ENCODE measurements around the gene KCNJ3.

The KCNJ3 gene

DNA sequence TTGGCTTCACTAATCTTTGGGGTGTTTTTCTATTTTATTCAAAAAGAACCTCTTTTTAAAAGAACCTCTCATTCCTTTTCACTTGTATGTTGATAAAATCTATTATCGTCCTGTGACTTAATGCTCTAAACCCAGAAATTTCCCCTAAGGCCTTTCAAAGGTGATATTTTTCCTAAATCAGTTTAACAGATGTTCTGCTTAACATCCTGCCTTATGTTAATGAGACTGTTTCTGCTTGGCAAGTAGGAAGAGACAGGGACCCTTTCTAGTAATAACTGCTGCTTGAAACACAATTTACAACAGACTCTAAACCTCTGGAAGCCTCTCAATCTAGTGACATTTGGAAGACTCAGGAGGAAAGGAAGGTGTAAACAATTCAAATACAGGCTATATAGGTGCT lies 128.8 kb downstream of the KCNJ3 start:
- no peak overlapping the region for H3K4me2 ChIP-seq (ENCODE audit: low read depth, low read length)
- no peak overlapping the region for H3K9ac ChIP-seq (ENCODE audit: low read length)
- H3K9me3 ChIP-seq (replicated peaks; ENCODE audit: insufficient read depth, low read length), result no peaks in the 10 kb centered on the region
- H3K4me1 ChIP-seq (ENCODE audit: low read length), result no peaks in the 10 kb centered on the region
- no peaks in the 10 kb centered on the region for H4K20me1 ChIP-seq (ENCODE audit: insufficient read depth, low read length)
- no peak overlapping the region for H3K4me3 ChIP-seq (ENCODE audit: low read length)
- H3K27me3 ChIP-seq (replicated peaks; ENCODE audit: insufficient read depth, low read length), result no peaks in the 10 kb centered on the region
- no peak overlapping the region for H2AFZ ChIP-seq (ENCODE audit: low read length)
- H3K36me3 ChIP-seq (replicated peaks; ENCODE audit: insufficient read depth, low read length), result no peaks in the 10 kb centered on the region
- DNase-seq, result no peak
- no peak for TF ChIP-seq EZH2 (optimal IDR thresholded peaks at IDR 0.05; ENCODE audit: low read depth, low read length)
- TF ChIP-seq, protein P1, sequence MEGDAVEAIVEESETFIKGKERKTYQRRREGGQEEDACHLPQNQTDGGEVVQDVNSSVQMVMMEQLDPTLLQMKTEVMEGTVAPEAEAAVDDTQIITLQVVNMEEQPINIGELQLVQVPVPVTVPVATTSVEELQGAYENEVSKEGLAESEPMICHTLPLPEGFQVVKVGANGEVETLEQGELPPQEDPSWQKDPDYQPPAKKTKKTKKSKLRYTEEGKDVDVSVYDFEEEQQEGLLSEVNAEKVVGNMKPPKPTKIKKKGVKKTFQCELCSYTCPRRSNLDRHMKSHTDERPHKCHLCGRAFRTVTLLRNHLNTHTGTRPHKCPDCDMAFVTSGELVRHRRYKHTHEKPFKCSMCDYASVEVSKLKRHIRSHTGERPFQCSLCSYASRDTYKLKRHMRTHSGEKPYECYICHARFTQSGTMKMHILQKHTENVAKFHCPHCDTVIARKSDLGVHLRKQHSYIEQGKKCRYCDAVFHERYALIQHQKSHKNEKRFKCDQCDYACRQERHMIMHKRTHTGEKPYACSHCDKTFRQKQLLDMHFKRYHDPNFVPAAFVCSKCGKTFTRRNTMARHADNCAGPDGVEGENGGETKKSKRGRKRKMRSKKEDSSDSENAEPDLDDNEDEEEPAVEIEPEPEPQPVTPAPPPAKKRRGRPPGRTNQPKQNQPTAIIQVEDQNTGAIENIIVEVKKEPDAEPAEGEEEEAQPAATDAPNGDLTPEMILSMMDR (IDR thresholded peaks at IDR 0.05; ENCODE audit: low read length), result no peak
- no peak for TF ChIP-seq EZH2phosphoT487 (IDR thresholded peaks at IDR 0.05; ENCODE audit: low read length)
- no peaks in the 10 kb centered on the region for H3K9me2 ChIP-seq (replicated peaks; ENCODE audit: insufficient read depth, low read length)
- H3K27ac ChIP-seq (ENCODE audit: low read length), result no peak overlapping the region
- no peaks in the 10 kb centered on the region for H3F3A ChIP-seq (ENCODE audit: insufficient read depth, low read length)
- H3K79me2 ChIP-seq (ENCODE audit: low read length), result no peaks in the 10 kb centered on the region

DNA sequence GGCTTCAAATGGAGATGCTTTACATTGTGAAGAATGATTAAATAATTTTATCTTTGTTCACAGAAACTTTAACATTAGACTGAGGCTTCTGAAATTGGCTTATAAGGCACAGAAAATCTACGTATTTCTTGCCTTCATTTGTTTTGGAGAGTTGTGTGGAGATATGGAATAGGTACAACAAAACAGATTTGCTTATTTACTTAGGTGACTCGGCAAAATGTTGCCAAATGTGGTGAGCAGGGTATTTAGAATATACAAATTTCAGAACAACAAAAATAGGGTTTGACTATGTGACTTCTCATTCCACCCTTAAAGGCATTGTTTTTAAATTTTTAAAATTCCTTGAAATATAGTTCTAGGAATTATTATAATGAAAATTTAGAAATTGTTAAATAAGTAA lies 134.2 kb downstream of the KCNJ3 start:
- no peaks in the 10 kb centered on the region for H4K20me1 ChIP-seq (ENCODE audit: insufficient read depth, low read length)
- TF ChIP-seq EZH2 (optimal IDR thresholded peaks at IDR 0.05; ENCODE audit: low read depth, low read length) (no peak), EZH2phosphoT487 (IDR thresholded peaks at IDR 0.05; ENCODE audit: low read length) (no peak)
- TF ChIP-seq, protein P1 (IDR thresholded peaks at IDR 0.05; ENCODE audit: low read length), result no peak
- no peak overlapping the region for H3K9ac ChIP-seq (ENCODE audit: low read length)
- no peaks in the 10 kb centered on the region for H3K79me2 ChIP-seq (ENCODE audit: low read length)
- no peaks in the 10 kb centered on the region for H3K27me3 ChIP-seq (replicated peaks; ENCODE audit: insufficient read depth, low read length)
- H3K4me2 ChIP-seq (ENCODE audit: low read depth, low read length), result no peak overlapping the region
- no peak for DNase-seq
- no peaks in the 10 kb centered on the region for H3K9me2 ChIP-seq (replicated peaks; ENCODE audit: insufficient read depth, low read length)
- no peak overlapping the region for H3K27ac ChIP-seq (ENCODE audit: low read length)
- no peaks in the 10 kb centered on the region for H3K4me1 ChIP-seq (ENCODE audit: low read length)
- no peaks in the 10 kb centered on the region for H3K36me3 ChIP-seq (replicated peaks; ENCODE audit: insufficient read depth, low read length)
- H3F3A ChIP-seq (ENCODE audit: insufficient read depth, low read length), result no peaks in the 10 kb centered on the region
- no peak overlapping the region for H2AFZ ChIP-seq (ENCODE audit: low read length)
- H3K9me3 ChIP-seq (replicated peaks; ENCODE audit: insufficient read depth, low read length), result no peaks in the 10 kb centered on the region
- no peak overlapping the region for H3K4me3 ChIP-seq (ENCODE audit: low read length)

DNA sequence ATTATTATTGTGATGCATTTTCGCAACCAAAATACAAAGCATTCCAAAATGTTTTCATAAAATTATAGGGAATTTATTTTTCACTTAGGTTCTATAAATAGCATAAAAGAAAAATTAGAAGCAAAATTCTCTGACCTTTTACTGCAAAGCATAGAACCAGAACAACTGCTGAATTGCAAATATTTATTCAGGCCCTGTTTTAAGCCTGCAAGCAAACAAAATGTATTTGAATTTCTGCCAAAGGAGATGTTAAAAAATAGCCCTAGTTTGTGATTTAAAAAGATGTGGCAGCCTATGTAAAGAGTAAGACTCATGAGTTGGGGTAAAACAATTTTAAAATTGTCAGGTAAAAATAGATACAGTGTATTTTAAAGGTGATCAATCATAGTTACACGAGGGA lies 138.1 kb downstream of the KCNJ3 start:
- H3K9ac ChIP-seq (ENCODE audit: low read length), result no peak overlapping the region
- H2AFZ ChIP-seq (ENCODE audit: low read length), result no peak overlapping the region
- no peaks in the 10 kb centered on the region for H4K20me1 ChIP-seq (ENCODE audit: insufficient read depth, low read length)
- no peaks in the 10 kb centered on the region for H3K27me3 ChIP-seq (replicated peaks; ENCODE audit: insufficient read depth, low read length)
- TF ChIP-seq EZH2phosphoT487 (IDR thresholded peaks at IDR 0.05; ENCODE audit: low read length), result no peak
- TF ChIP-seq, protein P1 (IDR thresholded peaks at IDR 0.05; ENCODE audit: low read length), result no peak
- TF ChIP-seq EZH2 (optimal IDR thresholded peaks at IDR 0.05; ENCODE audit: low read depth, low read length), result no peak
- H3K4me3 ChIP-seq (ENCODE audit: low read length), result no peak overlapping the region
- no peaks in the 10 kb centered on the region for H3K9me2 ChIP-seq (replicated peaks; ENCODE audit: insufficient read depth, low read length)
- H3F3A ChIP-seq (ENCODE audit: insufficient read depth, low read length), result no peaks in the 10 kb centered on the region
- H3K79me2 ChIP-seq (ENCODE audit: low read length), result no peaks in the 10 kb centered on the region
- no peak overlapping the region for H3K4me2 ChIP-seq (ENCODE audit: low read depth, low read length)
- no peak for DNase-seq
- H3K4me1 ChIP-seq (ENCODE audit: low read length), result no peaks in the 10 kb centered on the region
- H3K36me3 ChIP-seq (replicated peaks; ENCODE audit: insufficient read depth, low read length), result no peaks in the 10 kb centered on the region
- no peak overlapping the region for H3K27ac ChIP-seq (ENCODE audit: low read length)
- H3K9me3 ChIP-seq (replicated peaks; ENCODE audit: insufficient read depth, low read length), result no peaks in the 10 kb centered on the region
